Loucy (cell line): ENCODE measurements around the gene ARHGAP10.

Experiments
- H2AFZ ChIP-seq: fragments of 200-600 bp; sonication (generic); 2 replicates; pipeline ENCODE4 v1.6.0; 2016; ENCODE audit warnings: antibody characterized with exemption, mild to moderate bottlenecking, low read length, moderate library complexity
- H3F3A ChIP-seq: fragments of 200-600 bp; 2 replicates; pipeline ENCODE4 v1.6.0; 2016; ENCODE audit warnings: antibody characterized with exemption, low read depth, mild to moderate bottlenecking
- H3K27me3 ChIP-seq: fragments of 200-600 bp; sonication (generic); 2 replicates; pipeline ENCODE4 v1.6.1; 2014; ENCODE audit warnings: low read length, mild to moderate bottlenecking; ENCODE audit not compliant: insufficient read depth, poor library complexity, severe bottlenecking
- H3K36me3 ChIP-seq: fragments of 200-600 bp; sonication (generic); 2 replicates; pipeline ENCODE4 v1.6.1; 2016; ENCODE audit warnings: low read length; ENCODE audit not compliant: insufficient read depth
- H3K4me1 ChIP-seq: fragments of 200-600 bp; sonication (generic); 2 replicates; pipeline ENCODE4 v1.5.1; 2014; ENCODE audit warnings: low read length, mild to moderate bottlenecking; ENCODE audit not compliant: insufficient read depth, poor library complexity, severe bottlenecking
- H3K4me2 ChIP-seq: fragments of 200-600 bp; sonication (generic); 2 replicates; pipeline ENCODE4 v1.6.0; 2014; ENCODE audit warnings: antibody characterized with exemption, low read length, low read depth, mild to moderate bottlenecking; ENCODE audit not compliant: poor library complexity, severe bottlenecking
- H3K4me3 ChIP-seq: fragments of 200-600 bp; sonication (generic); 2 replicates; pipeline ENCODE4 v1.5.1; 2014; ENCODE audit warnings: low read length, mild to moderate bottlenecking, mixed read lengths; ENCODE audit not compliant: poor library complexity, severe bottlenecking
- H3K79me2 ChIP-seq: fragments of 200-600 bp; sonication (generic); 2 replicates; pipeline ENCODE4 v1.6.1; 2014; ENCODE audit warnings: low read length; ENCODE audit not compliant: insufficient read depth
- H3K9ac ChIP-seq: fragments of 200-600 bp; sonication (generic); 2 replicates; pipeline ENCODE4 v1.6.0; 2014; ENCODE audit warnings: mild to moderate bottlenecking, low read depth, low read length, moderate library complexity; ENCODE audit not compliant: poor library complexity, severe bottlenecking
- H3K9me2 ChIP-seq: fragments of 200-600 bp; sonication (generic); replicated peaks from 2 replicates; pipeline ENCODE4 v1.6.1; 2016; ENCODE audit warnings: low read depth, low read length, mixed read lengths
- H3K9me3 ChIP-seq: fragments of 200-600 bp; sonication (generic); 2 replicates; pipeline ENCODE4 v1.6.1; 2014; ENCODE audit warnings: mild to moderate bottlenecking, antibody characterized with exemption, low read length, low read depth; ENCODE audit not compliant: insufficient read depth
- H4K20me1 ChIP-seq: fragments of 200-600 bp; sonication (generic); 2 replicates; pipeline ENCODE4 v1.6.0; 2014; ENCODE audit warnings: antibody characterized with exemption, low read length, mild to moderate bottlenecking; ENCODE audit not compliant: insufficient read depth, poor library complexity, severe bottlenecking
- CTCF ChIP-seq: fragments of 200-600 bp; sonication (generic); conservative IDR thresholded peaks from 2 replicates; pipeline ENCODE4 v1.5.1; 2014; ENCODE audit warnings: mild to moderate bottlenecking, antibody characterized with exemption, low read length
- EZH2phosphoT487 ChIP-seq: fragments of 200-600 bp; IDR thresholded peaks from 2 replicates; pipeline ENCODE4 v1.6.1; 2018; ENCODE audit warnings: antibody characterized with exemption, mild to moderate bottlenecking, moderate library complexity, borderline replicate concordance

Gene ARHGAP10

GRCh38 chr4:147955827-147956558 is 224.1 kb downstream of the ARHGAP10 start:
- Histone ChIP-seq H3K4me1 (no peaks in the 10 kb centered on the region), H3K4me3 (no peak overlapping the region), H3K9me2 (no peaks in the 10 kb centered on the region), H3K27me3 (no peaks in the 10 kb centered on the region), H4K20me1 (no peaks in the 10 kb centered on the region), H3K9ac (no peak overlapping the region), H2AFZ (no peak overlapping the region), H3K4me2 (no peak overlapping the region), H3K79me2 (no peaks in the 10 kb centered on the region), H3K9me3 (no peaks in the 10 kb centered on the region), H3K36me3 (peaks cover 18% of the 10 kb centered on the region; the same call in 1 of the 2 replicates), H3F3A (no peaks in the 10 kb centered on the region)
- TF ChIP-seq EZH2phosphoT487 = no peak
- no peak for TF ChIP-seq CTCF

GRCh38 chr4:147957446-147957845 is 225.6 kb downstream of the ARHGAP10 start:
- no peak overlapping the region for H3K4me2 ChIP-seq
- H3K4me3 ChIP-seq = no peak overlapping the region

GRCh38 chr4:147958057-147958456 is 226.2 kb downstream of the ARHGAP10 start:
- H3F3A ChIP-seq = no peaks in the 10 kb centered on the region
- H3K27me3 ChIP-seq = no peaks in the 10 kb centered on the region
- TF ChIP-seq CTCF (no peak), EZH2phosphoT487 (no peak)
- H3K9me2 ChIP-seq = no peaks in the 10 kb centered on the region
- no peaks in the 10 kb centered on the region for H3K9me3 ChIP-seq
- no peak overlapping the region for H3K9ac ChIP-seq
- no peaks in the 10 kb centered on the region for H3K4me1 ChIP-seq
- H4K20me1 ChIP-seq = no peaks in the 10 kb centered on the region
- H3K79me2 ChIP-seq = no peaks in the 10 kb centered on the region
- H3K36me3 ChIP-seq = peaks cover 14% of the 10 kb centered on the region; the same call in 1 of the 2 replicates
- no peak overlapping the region for H3K4me3 ChIP-seq
- H2AFZ ChIP-seq = no peak overlapping the region
- H3K4me2 ChIP-seq = no peak overlapping the region

More at GRCh38 chr4:147957446-147957845, 225.6 kb downstream of the ARHGAP10 start:
- no peaks in the 10 kb centered on the region for H3K4me1 ChIP-seq
- H3K9me2 ChIP-seq = no peaks in the 10 kb centered on the region
- H3K36me3 ChIP-seq = peaks cover 14% of the 10 kb centered on the region; the same call in 1 of the 2 replicates
- H3K9ac ChIP-seq = no peak overlapping the region
- H4K20me1 ChIP-seq = no peaks in the 10 kb centered on the region
- H2AFZ ChIP-seq = no peak overlapping the region
- TF ChIP-seq CTCF (no peak), EZH2phosphoT487 (no peak)
- H3K79me2 ChIP-seq = no peaks in the 10 kb centered on the region
- no peaks in the 10 kb centered on the region for H3K9me3 ChIP-seq
- H3K27me3 ChIP-seq = no peaks in the 10 kb centered on the region
- no peaks in the 10 kb centered on the region for H3F3A ChIP-seq
